Uterus (tissue), 4 donors: Measurements from ENCODE around the gene ERC2. TPM values are rescaled to one million over a fixed set of nuclear protein-coding genes. Genes with fewer than 3 reads are reported as not detected.

ENCODE experiments used
- DNase-seq, 2 donors: peaks; one replicate each; pipeline ENCODE4 v3.0.0-alpha.2; 2019 to 2020
- H3K27ac ChIP-seq, 2 donors: fragments of 200-600 bp; sonication (generic); 1 replicate in 1 of 2; 2 replicates in 1 of 2; pipeline ENCODE4 v1.5.1; 2016 to 2018
- H3K27me3 ChIP-seq, 2 donors: fragments of 200-600 bp; sonication (generic); one replicate each; pipeline ENCODE4 v1.5.1; 2018 to 2019; ENCODE audit warnings: control low read depth in 1 of 2
- H3K36me3 ChIP-seq, 2 donors: fragments of 200-600 bp; sonication (generic); one replicate each; pipeline ENCODE4 v1.5.1; 2019; ENCODE audit warnings: control low read depth in 1 of 2
- H3K4me1 ChIP-seq, 2 donors: fragments of 200-600 bp; sonication (generic); one replicate each; pipeline ENCODE4 v1.5.1; 2018 to 2019; ENCODE audit warnings: control low read depth in 1 of 2
- H3K4me3 ChIP-seq, 2 donors: fragments of 200-600 bp; sonication (generic); 1 replicate in 1 of 2; 2 replicates in 1 of 2; pipeline ENCODE4 v1.5.1; 2018 to 2019; ENCODE audit warnings: mild to moderate bottlenecking in 1 of 2
- H3K9me3 ChIP-seq, 2 donors: fragments of 200-600 bp; sonication (generic); one replicate each; pipeline ENCODE4 v1.5.1; 2019; ENCODE audit warnings: control low read depth in 1 of 2
- CTCF ChIP-seq, 4 experiments: fragments of 200-600 bp in 2 of 4; fragments of 450-650 bp in 2 of 4; sonication (generic) in 2 of 4; IDR thresholded peaks; one replicate each; pipeline ENCODE4 v1.5.1; 2016 to 2019; ENCODE audit warnings: antibody characterized with exemption in 4 of 4, mild to moderate bottlenecking in 2 of 4, moderate library complexity in 1 of 4
- POLR2A ChIP-seq, 2 donors: fragments of 450-650 bp; IDR thresholded peaks; one replicate each; pipeline ENCODE4 v1.6.1; 2016; ENCODE audit warnings: antibody characterized with exemption in 2 of 2, mild to moderate bottlenecking in 1 of 2, moderate library complexity in 1 of 2
- intact Hi-C: fragments of 100-400 bp; cut with DNase I; formaldehyde crosslinking; loops from one replicate; pipeline ENCODE4 v1.15.1; 2023; ENCODE audit warnings: low total_unique reads
- total RNA-seq, 4 donors: library from RNA; depleted of rRNA in 3 of 4; stranded (reverse); fragments of >200 nt in 3 of 4; gene quantifications; one replicate each; pipeline versions ENCODE4 v1.1.0 to v1.2.4, GENCODE V29; 2014 to 2023
- donor health status: DM: yes; HTN: yes; CAD: no.

Gene ERC2
- total RNA-seq, 4 donors from 2014 or later = 1.7 to 5.5 TPM; not detected in 2

GRCh38 chr3:55619046-55619808 lies 849.0 kb downstream of the ERC2 start:
- no peak for TF ChIP-seq POLR2A (IDR thresholded peaks at IDR 0.05)
- DNase-seq = no peak
- Histone ChIP-seq H3K27ac (no peak overlapping the region), H3K27me3 (no peaks in the 10 kb centered on the region), H3K4me1 (no peaks in the 10 kb centered on the region), H3K9me3 (no peaks in the 10 kb centered on the region), H3K4me3 (no peak overlapping the region), H3K36me3 (no peaks in the 10 kb centered on the region)
- intact Hi-C loops = no loop called here

- intact Hi-C loops = no loop called here
Observed at GRCh38 chr3:55617385-55617784, 850.9 kb downstream of the ERC2 start.

GRCh38 chr3:55616803-55617202 lies 851.5 kb downstream of the ERC2 start:
- TF ChIP-seq POLR2A (IDR thresholded peaks at IDR 0.05) (no peak), CTCF (IDR thresholded peaks at IDR 0.05) (no peak)
- H3K27me3 ChIP-seq = no peaks in the 10 kb centered on the region
- no peak for DNase-seq
- no peak overlapping the region for H3K27ac ChIP-seq
- intact Hi-C loops = no loop called here
- no peak overlapping the region for H3K4me3 ChIP-seq
- H3K9me3 ChIP-seq = no peaks in the 10 kb centered on the region
- no peaks in the 10 kb centered on the region for H3K36me3 ChIP-seq
- H3K4me1 ChIP-seq = no peaks in the 10 kb centered on the region

More at GRCh38 chr3:55617385-55617784, 850.9 kb downstream of the ERC2 start:
- no peak overlapping the region for H3K27ac ChIP-seq
- no peaks in the 10 kb centered on the region for H3K4me1 ChIP-seq
- no peaks in the 10 kb centered on the region for H3K27me3 ChIP-seq
- no peak for TF ChIP-seq CTCF (IDR thresholded peaks at IDR 0.05)
- TF ChIP-seq POLR2A (IDR thresholded peaks at IDR 0.05) = no peak
- no peak for DNase-seq
- H3K9me3 ChIP-seq = no peaks in the 10 kb centered on the region
- H3K36me3 ChIP-seq = no peaks in the 10 kb centered on the region
- no peak overlapping the region for H3K4me3 ChIP-seq

GRCh38 chr3:55615694-55616295 lies 852.5 kb downstream of the ERC2 start:
- Histone ChIP-seq H3K4me3 (no peak overlapping the region), H3K36me3 (no peaks in the 10 kb centered on the region), H3K27me3 (no peaks in the 10 kb centered on the region), H3K9me3 (no peaks in the 10 kb centered on the region), H3K27ac (no peak overlapping the region), H3K4me1 (no peaks in the 10 kb centered on the region)
- DNase-seq = no peak
- TF ChIP-seq CTCF (IDR thresholded peaks at IDR 0.05) (no peak), POLR2A (IDR thresholded peaks at IDR 0.05) (no peak)
- intact Hi-C loops = no loop called here

GRCh38 chr3:55615039-55615693 lies 853.1 kb downstream of the ERC2 start:
- Histone ChIP-seq H3K27me3 (no peaks in the 10 kb centered on the region), H3K9me3 (no peaks in the 10 kb centered on the region), H3K36me3 (no peaks in the 10 kb centered on the region), H3K27ac (no peak overlapping the region), H3K4me1 (no peaks in the 10 kb centered on the region), H3K4me3 (no peak overlapping the region)
- no peak for TF ChIP-seq CTCF (IDR thresholded peaks at IDR 0.05)
- no peak for TF ChIP-seq POLR2A (IDR thresholded peaks at IDR 0.05)
- intact Hi-C loops = no loop called here
- DNase-seq = no peak
